ENCODE measurements around the gene ORC3.

ORC3 gene

GRCh38 chr6:87574237-87574804 is 15.6 kb upstream of the ORC3 start:
- TF ChIP-seq GATA2 (IDR thresholded peaks at IDR 0.05; ENCODE audit: low read depth, low read length) (no peak), GATA3 (IDR thresholded peaks at IDR 0.05; ENCODE audit: low read depth, low read length) (no peak)

- TF ChIP-seq GATA3 (IDR thresholded peaks at IDR 0.05; ENCODE audit: low read depth, low read length): no peak
- no peak for TF ChIP-seq GATA2 (IDR thresholded peaks at IDR 0.05; ENCODE audit: low read depth, low read length)
These were observed 14.5 kb upstream of the ORC3 start for GRCh38 chr6:87575423-87575822.

DNA sequence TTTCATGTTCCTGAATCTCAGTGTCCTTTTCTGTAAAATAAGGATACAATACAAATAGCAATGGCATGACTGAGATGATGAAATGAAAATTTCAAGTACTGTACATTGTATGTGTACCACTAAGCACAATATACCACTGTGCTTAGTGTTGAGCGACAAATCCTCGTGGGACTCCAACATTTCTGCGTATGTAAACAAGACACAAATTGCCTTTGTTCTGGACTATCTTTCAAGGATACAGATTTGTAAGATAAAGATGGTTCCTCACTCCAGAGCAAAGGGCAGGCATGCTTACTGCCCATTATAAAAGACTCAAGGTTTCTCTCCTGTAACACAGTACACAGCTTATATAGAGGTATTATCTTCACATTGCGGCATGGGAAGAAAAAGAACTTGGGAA is 6.1 kb upstream of the ORC3 start:
- TF ChIP-seq GATA2 (IDR thresholded peaks at IDR 0.05; ENCODE audit: low read depth, low read length) (no peak), GATA3 (IDR thresholded peaks at IDR 0.05; ENCODE audit: low read depth, low read length) (no peak)

- no peak for TF ChIP-seq GATA3 (IDR thresholded peaks at IDR 0.05; ENCODE audit: low read depth, low read length)
- TF ChIP-seq GATA2 (IDR thresholded peaks at IDR 0.05; ENCODE audit: low read depth, low read length): no peak
These were observed 3.4 kb upstream of the ORC3 start for GRCh38 chr6:87586371-87587077.

DNA sequence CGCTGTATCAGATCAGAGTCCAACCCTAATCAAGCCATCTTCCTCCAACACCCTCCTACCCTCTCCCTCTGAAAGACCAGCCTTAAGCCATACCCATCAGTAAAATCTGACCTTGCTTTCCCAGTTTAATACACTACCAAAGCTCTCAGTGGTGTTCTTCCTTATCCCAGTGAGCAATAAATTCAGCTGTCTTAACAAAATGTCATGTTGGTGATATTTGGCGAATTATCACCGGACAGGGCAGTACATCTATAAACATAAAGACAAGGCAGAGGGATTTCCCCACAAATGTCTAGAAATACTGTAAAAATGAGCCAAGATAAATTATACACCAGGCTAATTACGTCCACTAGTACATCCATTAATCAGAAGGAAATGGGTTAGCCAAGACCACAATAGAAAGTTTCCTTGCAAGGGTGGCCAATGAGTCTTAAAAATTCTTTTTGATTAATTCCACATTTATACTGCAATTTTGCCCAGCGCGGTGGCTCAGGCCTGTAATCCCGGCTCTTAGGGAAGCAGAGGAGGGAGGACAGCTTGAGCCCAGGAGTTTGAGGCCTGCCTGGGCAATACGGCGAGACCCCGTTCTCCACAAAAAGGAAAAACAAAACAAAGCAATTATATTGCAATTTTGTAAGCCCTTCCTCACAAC is 1.1 kb upstream of the ORC3 start:
- TF ChIP-seq GATA2 (IDR thresholded peaks at IDR 0.05; ENCODE audit: low read depth, low read length) (no peak), GATA3 (IDR thresholded peaks at IDR 0.05; ENCODE audit: low read depth, low read length) (no peak)

DNA sequence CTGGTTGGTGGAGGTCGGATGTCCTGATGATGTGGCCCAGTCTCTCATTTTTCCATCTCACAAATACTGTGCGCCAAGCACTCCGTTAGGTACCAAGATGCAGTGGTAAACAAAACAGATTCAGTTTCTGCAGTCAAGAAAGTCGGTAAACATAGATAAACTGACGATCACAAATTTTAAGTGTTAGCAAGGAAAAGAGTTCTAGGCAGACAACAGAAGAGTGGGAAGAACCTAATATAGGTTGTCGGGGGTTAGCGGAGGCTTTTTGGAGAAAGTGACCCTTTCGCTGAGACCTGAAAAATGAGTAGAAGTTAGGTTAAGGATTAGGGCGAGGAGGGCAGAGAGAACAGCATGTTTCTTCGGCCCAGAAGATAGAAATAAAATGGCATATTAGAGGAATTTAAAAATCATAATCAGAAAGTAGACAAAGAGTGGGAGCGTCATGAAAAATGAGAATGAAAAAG is 514 bp downstream of the ORC3 start:
- no peak for TF ChIP-seq GATA2 (IDR thresholded peaks at IDR 0.05; ENCODE audit: low read depth, low read length)
- no peak for TF ChIP-seq GATA3 (IDR thresholded peaks at IDR 0.05; ENCODE audit: low read depth, low read length)

- TF ChIP-seq GATA2 (IDR thresholded peaks at IDR 0.05; ENCODE audit: low read depth, low read length) (no peak), GATA3 (IDR thresholded peaks at IDR 0.05; ENCODE audit: low read depth, low read length) (no peak)
These were observed 1.1 kb downstream of the ORC3 start for GRCh38 chr6:87590990-87591389.

DNA sequence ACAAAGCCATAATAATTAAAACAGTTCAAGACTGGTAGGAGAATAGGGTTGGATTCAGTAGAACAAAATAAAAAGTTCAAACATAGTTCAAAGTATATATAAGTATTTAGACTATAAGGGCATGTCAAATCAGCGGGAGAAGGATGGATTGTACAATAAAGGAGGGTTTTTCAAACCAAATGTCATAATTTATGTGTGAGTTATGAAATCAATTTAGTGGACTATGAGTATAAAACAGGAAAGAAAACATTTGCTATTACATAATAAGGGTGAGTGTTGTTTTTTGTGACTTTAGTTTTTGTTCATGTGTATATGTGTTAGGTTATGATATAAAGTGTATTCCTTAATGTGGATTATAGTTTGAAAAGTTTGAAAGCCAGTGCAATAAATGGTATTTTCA is 10.6 kb downstream of the ORC3 start:
- TF ChIP-seq GATA3 (IDR thresholded peaks at IDR 0.05; ENCODE audit: low read depth, low read length) (no peak), GATA2 (IDR thresholded peaks at IDR 0.05; ENCODE audit: low read depth, low read length) (no peak)

DNA sequence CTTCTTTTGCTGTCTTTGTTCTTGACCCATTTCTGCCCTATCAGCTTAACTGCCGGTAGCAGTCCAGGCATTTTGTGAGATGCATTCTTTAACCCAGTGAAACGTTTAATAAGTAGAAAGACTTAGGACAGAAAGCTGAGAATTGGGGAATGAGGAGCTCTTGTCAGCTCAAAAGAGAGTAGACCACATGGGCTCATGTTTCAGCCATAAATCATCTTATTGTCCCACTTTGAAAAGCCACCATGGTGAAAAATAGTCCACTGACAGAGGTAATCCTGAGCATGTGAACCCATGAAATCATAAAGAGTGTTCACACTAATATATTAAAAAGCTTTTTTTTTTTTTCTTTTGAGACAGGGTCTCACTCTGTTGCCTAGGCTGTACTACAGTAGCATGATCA is 16.3 kb downstream of the ORC3 start:
- no peak for TF ChIP-seq GATA3 (IDR thresholded peaks at IDR 0.05; ENCODE audit: low read depth, low read length)
- no peak for TF ChIP-seq GATA2 (IDR thresholded peaks at IDR 0.05; ENCODE audit: low read depth, low read length)

GRCh38 chr6:87608802-87609201 is 18.9 kb downstream of the ORC3 start:
- no peak for TF ChIP-seq GATA3 (IDR thresholded peaks at IDR 0.05; ENCODE audit: low read depth, low read length)
- TF ChIP-seq GATA2 (IDR thresholded peaks at IDR 0.05; ENCODE audit: low read depth, low read length): no peak

GRCh38 chr6:87617405-87617804 is 27.5 kb downstream of the ORC3 start:
- no peak for TF ChIP-seq GATA2 (IDR thresholded peaks at IDR 0.05; ENCODE audit: low read depth, low read length)
- TF ChIP-seq GATA3 (IDR thresholded peaks at IDR 0.05; ENCODE audit: low read depth, low read length): no peak

DNA sequence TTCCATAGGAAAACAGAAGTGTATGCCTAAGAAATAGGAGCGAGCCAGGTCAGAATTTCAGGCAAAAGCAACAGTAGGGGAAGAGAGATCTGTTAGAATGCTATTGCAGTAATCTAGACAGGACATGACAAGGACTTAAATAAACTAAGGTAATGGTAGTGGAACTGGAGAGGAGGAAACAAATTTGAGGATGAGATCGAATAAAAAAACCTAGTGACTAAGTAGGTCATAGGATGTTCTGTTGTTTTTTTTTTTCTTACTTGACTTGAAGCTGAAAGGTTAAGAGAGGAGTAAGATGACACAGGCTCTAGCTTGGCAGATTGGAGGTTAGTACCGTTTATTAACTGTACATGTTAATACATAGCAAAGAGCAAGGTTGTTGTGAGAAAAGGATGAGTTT is 28.6 kb downstream of the ORC3 start:
- TF ChIP-seq GATA3 (IDR thresholded peaks at IDR 0.05; ENCODE audit: low read depth, low read length) (no peak), GATA2 (IDR thresholded peaks at IDR 0.05; ENCODE audit: low read depth, low read length) (no peak)

DNA sequence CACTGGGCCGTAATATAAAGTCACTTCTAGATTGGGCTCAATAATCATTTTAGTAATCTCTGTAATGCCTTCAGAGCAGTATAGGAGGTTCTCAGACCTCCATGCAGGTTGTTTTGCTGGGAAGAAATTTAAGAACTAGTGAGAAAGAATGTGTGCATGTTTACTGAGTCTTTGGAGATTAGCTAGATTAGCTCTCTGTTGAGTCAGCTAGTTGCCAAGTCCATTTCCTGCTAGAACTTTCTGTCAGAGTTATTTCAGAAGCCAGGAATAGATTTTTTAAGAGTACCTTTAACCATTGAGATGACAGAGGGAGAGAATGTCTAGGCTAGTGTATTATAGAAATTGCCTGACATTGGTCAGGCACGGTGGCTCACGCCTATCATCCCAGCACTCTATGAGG is 33.3 kb downstream of the ORC3 start:
- no peak for TF ChIP-seq GATA2 (IDR thresholded peaks at IDR 0.05; ENCODE audit: low read depth, low read length)
- no peak for TF ChIP-seq GATA3 (IDR thresholded peaks at IDR 0.05; ENCODE audit: low read depth, low read length)

DNA sequence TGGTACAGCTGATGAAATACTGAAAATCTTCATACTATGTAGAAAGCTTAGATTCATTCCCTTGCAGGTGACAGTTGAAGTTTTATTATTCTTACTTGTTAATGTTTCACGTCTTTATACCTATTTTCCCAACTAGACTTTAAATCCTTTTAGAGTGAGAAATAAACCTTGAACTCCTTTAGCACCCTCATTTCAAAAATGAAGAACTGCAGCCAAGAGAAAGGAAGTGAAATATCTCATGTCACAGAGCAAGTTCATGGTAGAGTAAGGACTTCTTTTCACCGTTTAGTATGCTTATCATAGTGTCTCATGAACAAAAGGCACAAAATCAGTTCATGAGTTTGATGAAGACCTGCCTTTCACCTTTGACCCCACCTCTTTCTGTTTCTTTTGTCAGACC is 38.5 kb downstream of the ORC3 start:
- TF ChIP-seq GATA2 (IDR thresholded peaks at IDR 0.05; ENCODE audit: low read depth, low read length) (no peak), GATA3 (IDR thresholded peaks at IDR 0.05; ENCODE audit: low read depth, low read length) (no peak)

GRCh38 chr6:87628881-87629280 is 38.9 kb downstream of the ORC3 start:
- no peak for TF ChIP-seq GATA3 (IDR thresholded peaks at IDR 0.05; ENCODE audit: low read depth, low read length)
- no peak for TF ChIP-seq GATA2 (IDR thresholded peaks at IDR 0.05; ENCODE audit: low read depth, low read length)
